HuH-7.5 (cell line): ENCODE data around the gene HPSE2.

Experiments
- DNase-seq: peaks from one replicate; pipeline ENCODE4 v3.0.0; 2011; ENCODE audit warnings: low spot score

HPSE2 gene

DNA sequence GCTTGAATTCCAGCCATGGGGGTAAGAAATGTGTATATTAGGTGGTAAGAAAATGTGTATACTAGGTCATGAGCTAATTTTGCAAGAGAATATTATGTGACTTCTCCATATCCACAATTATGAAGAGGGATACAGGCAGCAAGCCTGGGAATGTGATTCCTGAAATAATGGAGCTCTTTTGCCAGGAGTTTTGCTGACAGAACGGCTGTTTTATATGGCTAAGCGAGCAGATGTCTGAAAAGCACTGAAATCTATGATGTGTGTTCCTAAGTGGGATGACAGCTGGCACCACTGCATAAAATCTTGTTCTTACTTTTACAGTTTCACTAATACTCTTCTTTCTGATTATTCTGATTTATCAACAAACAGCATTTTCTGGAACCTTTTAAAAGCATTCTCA lies 402.9 kb downstream of the HPSE2 start:
- DNase-seq = no peak

DNA sequence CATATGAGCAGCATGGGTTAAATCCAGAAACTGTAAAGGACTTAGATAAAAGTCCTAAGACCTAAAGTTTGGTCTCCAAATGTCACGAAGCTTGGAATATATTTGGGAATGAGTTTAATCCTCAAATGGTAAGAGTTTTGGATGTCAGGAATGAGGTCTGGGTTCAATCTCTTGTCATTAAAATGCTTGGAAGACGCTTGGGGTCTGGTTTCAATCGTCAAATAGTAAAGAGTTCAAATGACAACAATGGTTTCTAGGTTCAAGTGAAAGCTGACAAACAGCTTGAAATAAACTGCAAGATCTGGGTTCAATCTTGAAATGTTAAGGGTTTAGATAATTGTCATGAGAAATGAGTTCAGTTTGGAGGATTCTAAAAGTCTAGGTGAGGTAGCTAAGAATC lies 403.5 kb downstream of the HPSE2 start:
- DNase-seq = no peak

DNA sequence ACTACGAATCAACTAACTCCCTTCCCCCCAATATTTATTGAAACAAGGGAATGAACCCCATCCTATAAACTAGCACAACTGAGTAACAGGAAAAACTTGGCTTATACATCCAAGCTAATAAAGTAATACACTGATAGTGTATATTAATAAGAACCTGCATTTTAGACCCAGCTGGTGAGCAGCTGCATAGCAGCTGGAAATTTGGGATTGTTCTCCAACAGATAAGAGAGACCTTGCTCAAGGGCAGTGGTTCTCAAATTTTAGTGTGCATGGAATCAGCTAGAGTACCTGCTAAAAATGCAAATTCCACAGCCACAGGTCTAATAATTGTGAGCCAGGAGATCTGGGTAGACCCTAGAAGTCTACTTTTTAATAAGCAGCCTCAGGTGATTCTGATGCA lies 404.3 kb downstream of the HPSE2 start:
- no peak for DNase-seq

DNA sequence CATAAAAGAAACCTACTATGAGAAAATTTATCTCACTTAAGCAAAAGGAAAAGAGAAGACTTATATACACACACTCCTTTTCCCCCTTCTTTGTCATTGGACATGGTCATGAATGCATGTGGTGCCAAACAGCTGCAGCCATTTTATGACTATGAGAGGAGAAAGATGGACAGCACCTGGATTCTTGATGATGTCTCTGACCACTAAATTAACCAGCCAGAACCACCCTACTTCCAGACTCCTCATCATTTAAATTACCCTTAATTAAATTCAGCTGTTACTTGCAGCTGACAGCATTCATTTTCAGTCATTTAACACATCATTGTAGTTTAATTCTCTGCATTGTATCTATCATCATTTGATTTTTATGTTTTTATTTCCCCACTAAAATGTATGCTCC lies 409.9 kb downstream of the HPSE2 start:
- no peak for DNase-seq

- no peak for DNase-seq
Observed at GRCh38 chr10:98817396-98817795, 418.3 kb downstream of the HPSE2 start.

DNA sequence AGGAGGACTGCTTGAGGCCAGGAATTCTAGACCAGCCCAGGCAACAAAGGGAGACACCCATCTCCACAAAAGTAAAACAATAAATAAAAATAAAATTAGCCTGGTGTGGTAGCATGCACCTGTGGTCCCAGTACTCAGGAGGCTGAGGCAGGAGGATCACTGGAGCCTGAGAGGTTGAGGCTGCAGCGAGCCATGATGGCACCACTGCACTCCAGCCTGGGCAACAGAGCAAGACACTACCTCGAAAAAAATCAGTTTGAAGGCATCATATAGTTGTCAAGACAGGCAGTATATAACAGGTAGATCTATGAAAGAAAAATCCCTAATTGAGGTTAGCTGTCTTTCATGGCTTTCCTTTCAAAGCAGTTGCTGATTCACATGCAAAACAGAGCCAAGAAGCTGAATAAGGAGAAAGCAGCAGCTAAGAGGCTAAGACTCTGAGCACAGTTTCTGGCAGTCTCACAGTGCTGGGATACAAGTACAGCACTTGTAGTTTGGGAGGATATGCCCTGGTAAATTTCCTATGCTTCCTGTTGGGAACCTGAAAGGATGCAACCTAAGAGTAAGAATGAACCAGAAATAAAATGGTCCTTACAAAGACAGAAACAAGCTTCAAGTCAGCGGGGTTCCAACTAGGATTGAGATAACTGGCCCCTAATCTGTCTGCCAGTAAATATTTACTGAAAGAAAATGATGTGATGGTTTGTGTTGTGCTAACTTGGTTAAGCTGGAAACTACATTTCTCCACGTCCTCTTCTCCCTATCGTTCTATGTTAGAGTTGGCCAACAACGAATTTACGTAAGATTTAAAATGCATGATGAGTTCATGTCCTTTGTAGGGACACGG lies 420.4 kb downstream of the HPSE2 start:
- DNase-seq = no peak

DNA sequence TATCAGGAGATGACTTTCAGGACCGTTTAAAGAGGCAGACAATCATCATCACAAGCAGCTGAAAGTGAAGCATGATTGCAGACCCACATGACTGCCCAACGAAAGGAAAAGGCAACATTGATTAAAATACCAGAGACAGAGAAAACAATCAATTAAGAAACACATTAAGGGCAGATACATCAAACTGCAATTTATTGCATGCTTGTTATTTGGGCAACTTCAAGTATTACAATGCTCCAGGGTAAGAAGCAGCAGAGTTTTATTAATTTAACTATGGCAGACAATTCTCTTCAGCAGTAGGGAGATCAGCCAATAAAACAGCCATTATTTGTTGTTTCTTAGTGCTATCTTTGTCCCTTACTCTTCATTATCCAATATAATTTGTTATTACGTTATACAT lies 421.2 kb downstream of the HPSE2 start:
- DNase-seq = no peak

- no peak for DNase-seq
Observed at GRCh38 chr10:98808282-98808892, 427.3 kb downstream of the HPSE2 start.

GRCh38 chr10:98800263-98800662 lies 435.4 kb downstream of the HPSE2 start:
- DNase-seq = no peak

DNA sequence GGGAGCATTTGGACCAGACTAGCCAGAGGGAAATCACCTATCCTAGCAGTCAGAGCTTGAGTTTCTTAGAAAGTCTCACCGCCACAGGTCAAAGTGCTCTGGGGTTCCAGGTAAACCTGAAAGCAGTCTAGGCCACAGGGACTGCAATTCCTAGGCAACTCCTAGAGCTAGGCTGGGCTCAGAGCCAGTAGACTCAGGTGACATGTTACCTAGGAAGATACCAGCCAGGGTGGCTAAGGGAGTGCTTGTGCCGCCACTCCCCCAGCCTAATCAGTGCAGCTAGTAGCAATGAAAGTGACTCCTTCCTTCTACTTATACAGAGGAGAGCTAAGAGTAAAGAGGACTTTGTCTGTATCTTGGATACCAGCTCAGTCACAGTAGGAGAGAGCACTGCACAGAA lies 440.2 kb downstream of the HPSE2 start:
- DNase-seq = no peak

GRCh38 chr10:98790817-98791216 lies 444.8 kb downstream of the HPSE2 start:
- DNase-seq = no peak

DNA sequence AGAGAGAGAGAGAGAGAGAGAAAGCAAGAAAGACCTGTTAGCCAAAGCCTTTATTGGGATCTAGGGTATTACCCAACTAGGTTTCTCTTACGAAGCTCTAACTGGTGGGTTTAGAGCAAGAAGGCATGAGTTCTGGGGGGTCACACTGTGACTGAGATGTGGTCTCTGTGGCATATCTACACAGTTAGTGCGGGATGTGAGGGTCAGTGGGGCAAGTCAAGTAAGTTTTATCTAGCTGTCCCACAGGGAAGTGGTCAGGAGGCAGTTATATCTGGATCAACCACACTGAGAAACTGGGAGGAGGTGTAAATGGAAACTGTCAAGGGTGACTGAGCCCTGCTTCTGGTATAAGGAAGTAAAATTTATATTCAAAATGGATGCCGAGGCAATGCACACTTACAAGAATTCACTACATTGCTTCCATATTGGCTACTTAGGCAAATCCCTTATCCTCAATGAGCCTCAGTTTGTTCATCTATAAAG lies 457.3 kb downstream of the HPSE2 start:
- DNase-seq = no peak

DNA sequence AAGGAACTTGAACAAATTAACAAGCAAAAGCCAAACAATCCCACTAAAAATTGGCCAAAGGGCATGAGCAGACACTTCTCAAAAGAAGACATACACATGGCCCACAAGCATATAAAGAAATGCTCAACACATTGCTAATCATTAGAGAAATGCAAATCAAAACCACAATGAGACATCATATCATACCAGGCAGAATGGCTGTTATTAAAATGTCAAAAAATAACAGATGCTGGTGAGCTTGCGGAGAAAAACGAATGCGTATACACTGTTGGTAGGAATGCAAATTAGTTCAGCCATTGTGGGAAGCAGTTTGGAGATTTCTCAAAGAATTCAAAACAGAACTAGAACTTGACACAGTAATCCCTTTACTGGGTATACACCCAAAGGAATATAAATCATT lies 477.2 kb downstream of the HPSE2 start:
- no peak for DNase-seq

DNA sequence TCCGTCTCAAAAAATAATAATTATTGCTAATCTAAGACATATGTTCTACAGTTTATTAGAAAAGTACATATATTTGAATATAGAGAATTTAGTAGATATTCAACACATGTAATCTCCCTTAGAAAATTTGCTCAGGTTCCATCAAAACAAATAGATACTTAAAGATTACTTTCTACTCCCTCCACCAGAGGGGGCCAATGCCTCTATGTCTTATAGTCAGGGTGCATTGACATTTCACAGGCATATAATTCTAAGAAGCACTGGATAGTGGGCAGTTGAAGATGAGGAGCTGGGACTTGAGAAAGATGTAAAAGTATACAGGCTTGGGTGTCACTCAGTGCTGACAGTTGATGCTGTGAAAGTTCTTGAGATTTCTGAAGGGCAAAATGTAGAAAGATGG lies 487.4 kb downstream of the HPSE2 start:
- peak; percentile 6 for DNase-seq

- no peak for DNase-seq
Observed at GRCh38 chr10:98745645-98746044, 490.0 kb downstream of the HPSE2 start.

DNA sequence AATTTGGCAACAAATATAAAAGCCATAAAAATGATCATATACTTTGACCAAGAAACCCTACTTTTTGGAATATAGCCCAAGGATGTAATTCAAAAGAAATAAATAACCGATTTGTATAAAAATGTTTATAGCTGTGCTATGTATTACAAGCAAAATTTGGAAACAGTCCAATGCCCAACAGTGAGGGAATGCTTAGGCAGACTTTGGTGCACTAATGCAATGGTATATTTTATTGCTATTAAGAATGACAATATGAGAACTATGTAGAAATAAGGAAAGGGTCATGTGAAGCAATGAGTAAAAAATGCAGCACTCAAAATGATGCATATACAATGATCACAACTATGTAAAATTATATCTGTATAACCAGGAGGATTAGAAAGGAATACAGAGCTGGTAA lies 515.1 kb downstream of the HPSE2 start:
- no peak for DNase-seq

DNA sequence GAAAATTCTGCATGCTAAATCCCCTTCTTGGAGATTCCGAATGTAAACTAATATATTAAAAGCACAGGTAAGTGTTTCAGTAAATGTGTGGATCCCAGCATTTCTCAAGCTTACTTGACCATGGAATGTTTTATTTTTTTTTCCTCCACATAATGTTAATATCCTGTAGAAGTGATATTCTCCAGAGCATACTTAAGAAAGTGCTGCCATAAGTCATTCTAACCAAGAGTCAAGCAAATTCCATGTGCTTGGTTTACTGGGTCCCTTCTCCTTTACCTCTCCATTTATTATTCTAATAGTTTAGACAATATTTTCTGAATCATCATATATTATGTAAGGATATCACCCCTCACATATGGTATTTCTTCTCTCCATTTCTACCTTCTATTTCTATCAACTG lies 522.1 kb downstream of the HPSE2 start:
- no peak for DNase-seq

DNA sequence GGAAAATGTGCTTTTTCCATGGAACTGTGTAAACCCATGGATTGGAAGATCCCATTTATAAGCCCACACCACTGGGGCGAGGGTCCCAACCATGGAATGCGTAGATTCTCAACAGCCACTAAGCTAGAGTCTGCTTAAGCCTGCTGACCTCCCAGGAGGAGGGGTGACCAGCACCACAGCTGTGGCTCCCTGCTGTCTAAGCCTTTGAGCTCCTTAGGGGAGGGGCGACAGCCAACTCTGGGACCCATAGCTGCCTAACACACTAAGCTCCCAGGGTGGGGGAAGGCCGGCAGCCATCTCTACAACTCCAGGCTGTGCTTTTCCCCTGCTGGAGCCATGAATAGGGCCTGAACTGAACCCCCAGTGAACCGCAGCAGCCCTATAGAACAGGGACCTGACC lies 539.1 kb downstream of the HPSE2 start:
- no peak for DNase-seq

DNA sequence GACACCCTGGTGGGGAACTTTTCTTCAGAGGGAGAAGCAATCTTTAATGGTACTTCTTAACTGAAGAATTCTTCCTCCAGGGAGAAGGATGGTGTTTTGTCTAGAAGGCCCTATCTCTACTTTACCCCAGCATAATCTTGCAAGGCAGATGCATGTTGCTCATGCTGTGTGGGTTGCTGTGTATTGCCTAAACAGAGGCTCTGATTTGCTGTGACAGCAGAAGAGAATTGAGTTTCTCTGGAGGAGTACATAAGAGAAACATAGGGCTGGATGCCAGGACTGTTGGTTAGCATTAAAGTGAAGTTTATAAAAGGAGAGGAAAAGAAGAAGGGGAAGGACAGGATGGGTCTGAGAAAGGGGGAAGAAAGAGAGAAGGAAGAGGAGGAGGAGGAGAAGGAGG lies 540.8 kb downstream of the HPSE2 start:
- no peak for DNase-seq

DNA sequence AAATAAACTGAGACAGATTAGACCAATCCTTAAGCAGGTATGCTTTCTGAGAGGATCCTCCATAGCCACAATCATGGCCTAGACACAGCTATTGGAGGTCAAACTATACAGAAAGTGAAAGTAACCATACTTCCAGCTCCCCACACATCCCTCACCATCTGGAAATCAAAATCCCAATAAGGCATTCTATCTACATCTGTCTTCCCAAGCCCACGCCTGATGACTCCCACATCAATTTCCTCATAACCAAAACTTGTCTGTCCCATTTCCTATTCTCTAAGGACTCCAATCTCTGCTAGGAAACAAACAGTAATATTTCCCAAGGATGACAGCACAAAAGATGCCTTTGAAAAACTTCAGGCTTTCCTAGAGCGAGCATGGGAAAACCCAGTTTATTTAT lies 541.6 kb downstream of the HPSE2 start:
- DNase-seq = no peak

GRCh38 chr10:98687685-98688084 lies 548.0 kb downstream of the HPSE2 start:
- DNase-seq = no peak

GRCh38 chr10:98684019-98684899 lies 551.4 kb downstream of the HPSE2 start:
- DNase-seq = no peak

GRCh38 chr10:98676895-98677294 lies 558.8 kb downstream of the HPSE2 start:
- no peak for DNase-seq
